NCI-H82 (cell line): ENCODE data around the gene IL32.
A peak's percentile ranks its signal among the peaks of the same experiment; 100 is the strongest.

Experiments used
- DNase-seq: peaks from one replicate; lab custom pipeline; 2025; lab: John Stamatoyannopoulos, UW

IL32 gene

DNA sequence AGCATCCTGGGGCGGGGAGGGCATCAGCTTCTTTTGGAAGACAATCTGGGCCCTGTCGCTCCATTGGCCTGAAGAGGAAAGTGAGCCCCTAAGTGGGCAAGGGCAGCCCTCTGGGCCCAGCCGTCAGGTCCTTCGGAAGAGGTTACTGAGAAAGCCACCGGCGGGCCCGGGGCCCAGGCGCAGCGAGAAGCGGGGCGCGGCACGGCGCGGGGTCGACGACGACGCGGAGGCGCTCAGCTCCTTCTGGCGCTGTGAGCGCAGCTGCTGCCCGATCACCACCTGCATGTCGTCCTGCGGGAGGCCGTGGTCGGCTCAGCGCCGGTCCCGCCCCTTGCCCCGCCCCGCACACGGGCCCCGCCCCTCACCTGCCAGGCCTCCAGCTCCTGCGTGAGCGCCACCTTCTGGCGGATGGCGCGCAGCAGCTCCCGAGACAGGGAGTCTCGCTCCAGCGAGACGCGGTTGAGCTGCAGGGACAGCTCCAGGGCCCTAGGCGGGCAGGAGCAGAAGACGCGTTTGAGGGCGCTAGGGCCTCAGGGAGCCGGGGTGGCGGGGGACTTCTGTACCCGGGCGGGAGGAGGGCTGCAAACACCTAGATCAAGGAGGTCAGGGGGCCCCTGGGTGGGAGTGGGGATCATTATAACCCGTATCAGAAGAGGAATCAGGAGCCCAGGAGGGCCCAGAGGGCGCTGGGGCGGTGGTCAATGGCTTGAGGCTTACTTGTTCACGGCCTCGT, 37.3 kb upstream of the IL32 start:
- peak; percentile 93 for DNase-seq

DNA sequence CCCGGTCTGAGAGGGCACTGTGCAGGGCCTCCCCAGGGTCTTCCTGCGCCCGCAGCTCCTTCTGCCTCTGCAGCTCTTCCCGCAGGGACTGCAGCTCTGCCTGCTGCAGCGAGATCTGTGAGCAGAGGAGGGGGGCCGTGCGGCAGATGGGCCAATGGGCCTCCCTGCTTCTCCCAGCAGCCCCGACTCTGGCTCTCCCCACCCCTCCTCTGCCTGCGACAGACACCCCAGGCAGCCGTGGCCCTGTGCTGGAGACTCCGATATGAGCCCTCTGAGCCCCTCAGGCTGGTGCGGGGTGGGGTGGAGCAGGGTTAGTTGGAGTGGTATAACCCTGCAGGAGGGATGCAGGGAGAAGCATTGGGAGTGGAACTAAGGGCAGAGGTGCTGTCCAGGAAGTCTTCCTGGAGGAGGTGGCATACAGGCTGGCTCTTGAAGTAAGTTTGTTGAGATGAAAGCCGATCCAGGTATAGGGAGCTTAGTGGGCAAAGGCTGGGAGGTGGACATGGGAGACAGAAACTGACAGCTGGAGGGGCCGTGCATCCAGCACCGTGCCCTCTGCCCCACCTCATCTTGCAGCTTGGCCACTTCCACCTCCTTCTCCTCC, 36.6 kb upstream of the IL32 start:
- peak; percentile 54 for DNase-seq

DNA sequence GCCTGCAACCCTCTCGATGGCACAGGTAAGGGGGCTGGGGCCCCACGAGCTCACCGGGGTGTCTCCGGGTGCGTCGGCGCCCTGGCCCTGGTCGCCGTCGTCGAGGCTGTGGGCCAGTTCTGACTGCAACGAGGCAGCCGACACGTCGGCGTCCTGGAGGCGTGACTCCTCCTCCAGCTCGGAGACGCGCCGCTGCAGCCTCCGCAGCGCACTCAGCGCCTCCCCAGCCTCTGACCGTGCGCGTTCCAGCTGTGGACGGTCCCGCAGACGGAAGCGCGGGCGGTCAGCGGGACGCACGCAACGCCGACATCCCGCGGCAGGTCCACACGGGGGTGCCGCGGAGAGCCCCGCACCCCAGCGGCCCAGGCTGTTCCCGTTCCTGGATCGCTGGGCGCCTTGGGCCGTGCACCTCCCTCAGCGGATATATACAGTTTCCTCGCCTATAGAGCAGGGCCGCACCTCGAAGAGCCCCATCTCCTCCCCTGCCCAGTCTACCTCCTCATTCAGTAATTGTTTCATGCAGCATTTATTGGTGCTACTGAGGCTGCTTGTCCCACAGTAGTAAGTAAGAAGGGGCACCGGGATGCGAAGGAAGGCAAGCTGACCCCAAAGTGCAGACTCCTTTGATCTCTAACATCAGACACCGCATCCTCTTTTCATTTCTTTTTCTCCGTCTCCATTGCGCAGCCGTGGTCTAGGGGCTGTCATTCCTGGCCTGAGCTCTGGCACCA, 35.8 kb upstream of the IL32 start:
- peak; percentile 36 for DNase-seq

DNA sequence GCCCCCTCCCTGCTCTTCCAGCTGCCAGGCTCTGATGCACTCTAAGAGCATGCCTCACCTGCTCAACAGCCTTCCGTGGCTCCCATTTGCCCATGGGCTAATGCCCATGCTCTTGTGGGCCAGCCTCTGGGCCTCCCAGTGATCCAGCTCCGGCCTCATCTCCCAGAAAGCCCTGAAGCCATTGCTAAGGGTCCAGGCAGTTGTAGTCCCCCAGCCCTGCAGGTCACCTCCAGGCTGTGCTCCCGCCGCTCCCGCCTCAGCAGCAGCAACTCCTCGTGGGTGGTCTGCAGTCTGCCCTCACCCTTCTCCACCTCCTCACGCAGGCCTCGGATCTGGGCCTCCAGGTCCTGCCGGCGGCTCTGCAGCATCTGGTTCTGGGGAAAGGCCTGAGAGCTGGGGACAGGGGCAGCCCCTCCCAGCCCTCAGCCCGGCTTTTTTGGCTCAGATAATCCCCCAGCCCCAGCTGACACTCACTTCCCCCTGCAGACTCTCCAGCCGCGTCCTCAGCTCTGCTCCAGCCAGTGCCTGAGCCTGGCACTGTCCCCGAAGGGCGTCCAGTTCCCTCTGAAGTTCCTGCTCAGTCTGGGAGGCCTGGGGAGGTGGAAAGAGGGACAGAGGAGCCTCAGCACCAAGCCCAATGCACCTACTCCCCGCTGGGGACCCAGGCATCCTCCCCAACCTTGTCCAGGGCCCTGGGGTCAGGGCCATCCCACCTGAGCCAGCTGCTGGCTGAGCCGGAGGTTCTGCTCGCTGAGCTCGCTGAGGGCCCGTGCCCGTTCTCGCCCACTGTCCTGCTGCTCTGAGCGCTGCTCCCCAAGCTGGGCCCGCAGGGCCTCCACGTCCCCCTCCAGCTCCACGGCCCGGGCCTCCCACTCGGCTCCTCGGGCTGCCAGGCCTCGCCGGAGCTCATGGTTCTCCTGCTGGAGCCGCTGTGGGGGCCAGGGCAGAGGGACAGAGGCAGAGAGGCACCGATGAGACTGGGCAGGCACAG, 34.9 kb upstream of the IL32 start:
- DNase-seq, result peak; percentile 50

DNA sequence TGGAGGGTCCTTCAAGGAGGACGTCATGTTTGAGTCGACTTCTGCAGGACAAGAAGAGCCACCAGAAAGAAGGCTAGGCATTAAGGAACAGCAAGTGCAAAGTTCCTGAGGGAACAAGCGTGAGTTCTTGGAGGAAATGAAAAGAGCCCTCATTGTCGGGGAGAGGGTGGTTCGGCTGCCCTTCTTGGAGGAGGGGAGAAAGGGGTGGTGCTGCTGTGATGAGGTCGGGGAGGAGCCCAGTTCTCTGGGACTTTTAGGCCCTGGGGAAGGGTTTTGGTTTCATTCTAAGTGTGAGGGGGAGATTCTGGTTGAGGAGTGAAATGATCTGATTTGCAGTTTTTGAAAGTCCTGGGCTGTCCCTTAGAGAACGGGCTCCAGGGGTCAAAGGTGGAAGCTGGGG, 32.8 kb upstream of the IL32 start:
- no peak for DNase-seq

DNA sequence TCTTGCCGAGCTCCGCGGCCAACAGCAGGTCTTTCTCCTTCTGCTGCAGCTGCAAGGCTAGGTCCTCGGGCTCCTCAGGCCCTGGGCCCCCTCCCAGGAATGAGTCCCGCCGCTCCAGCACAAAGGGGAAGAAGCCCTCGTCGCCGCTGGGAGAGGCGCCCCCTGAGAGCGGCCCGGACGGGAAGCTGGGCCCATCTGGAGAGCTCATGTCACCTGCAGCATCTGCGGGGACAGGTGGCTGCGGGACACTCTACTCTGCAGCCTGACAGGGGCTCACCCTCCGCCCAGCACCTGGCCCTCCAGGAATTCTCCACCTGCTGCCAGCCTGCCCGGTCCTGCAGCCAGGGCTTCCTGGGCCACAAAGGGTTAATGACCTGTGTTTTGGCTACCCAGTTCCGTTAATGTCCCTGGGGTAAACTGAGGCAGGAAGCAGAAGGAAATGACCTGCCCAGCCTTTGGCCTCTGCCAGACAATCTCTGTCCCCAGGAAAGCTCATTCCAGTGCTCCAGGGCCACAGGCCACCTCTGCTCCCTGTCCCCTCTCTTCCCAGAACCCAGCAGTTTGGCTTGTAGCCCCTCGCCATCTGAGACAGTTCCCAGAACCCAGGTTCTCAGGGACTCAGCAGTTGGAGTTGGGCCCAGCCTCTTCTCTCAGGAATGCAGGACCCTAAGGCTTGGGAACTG, 30.0 kb upstream of the IL32 start:
- DNase-seq, result no peak

DNA sequence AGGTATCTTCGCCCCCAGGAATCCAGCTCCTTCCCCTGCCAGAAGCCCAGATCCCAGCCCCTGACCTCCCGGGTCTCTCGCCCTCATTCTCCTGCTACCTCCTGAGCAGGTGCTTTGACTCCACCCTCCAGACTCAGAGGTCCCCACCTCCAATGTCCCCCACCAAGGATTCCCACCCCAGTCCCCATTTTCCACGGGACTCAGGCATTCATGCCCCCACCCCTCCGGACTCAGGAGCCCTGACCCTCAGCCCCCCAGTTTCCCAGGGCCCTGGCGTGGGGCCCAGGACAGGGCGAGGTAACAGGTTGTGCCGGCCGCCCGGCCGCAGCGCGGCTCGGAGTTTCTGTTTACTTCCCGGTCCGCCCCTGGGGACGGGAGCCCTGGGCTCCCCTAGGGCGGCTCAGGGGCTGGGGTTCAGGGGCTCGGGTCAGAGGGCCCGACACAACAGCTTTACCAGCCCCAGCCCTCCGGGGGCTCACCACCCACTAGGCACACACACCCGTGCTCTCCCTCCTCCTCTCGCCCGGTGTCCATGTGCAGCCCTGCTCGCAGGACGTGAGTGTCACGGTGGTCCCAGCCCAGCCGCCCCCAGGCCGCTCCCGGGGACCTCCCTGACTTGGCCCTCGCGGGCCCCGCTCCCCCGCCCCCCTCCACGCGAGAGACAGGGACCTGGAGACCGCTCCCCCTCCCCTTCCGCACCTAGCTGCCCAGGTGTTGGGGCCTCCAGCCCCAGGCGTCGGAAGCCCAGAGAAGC, 29.3 kb upstream of the IL32 start:
- DNase-seq, result no peak

DNA sequence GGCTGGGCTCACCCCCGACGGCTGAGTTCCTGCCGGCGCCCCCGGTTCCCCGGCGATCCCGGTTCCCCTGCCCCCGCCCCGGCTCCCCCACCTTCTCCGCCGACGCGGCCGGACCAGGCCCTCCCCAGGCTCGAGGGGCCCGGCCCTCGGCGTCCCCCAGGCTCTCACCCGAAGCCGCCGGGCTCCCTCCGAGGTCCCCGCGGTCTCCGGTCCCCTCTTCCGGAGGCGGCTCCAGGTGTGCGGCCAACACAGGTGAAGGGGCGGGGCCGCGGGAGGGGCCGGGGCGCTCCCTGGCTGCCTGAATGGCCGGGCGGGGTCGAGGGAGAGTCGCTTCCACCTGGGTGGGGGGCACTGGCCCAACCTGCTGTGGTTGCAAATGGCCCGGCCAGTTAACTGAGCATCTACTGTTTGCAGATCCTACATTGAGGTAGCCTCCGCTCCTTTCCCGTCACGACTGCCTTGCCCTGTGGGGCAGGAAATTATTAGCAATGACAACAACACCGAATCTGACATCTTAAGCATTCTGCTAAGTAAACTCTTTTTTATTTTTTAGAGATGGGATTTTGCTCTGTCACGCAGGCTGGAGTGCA, 28.6 kb upstream of the IL32 start, which contains the start of gene BICDL2:
TSS of gene BICDL2 (minus strand) at position 219 of the 590 bp plus-strand sequence. CDS start 1,448 bp downstream, outside the sequence.
- DNase-seq, result no peak

DNA sequence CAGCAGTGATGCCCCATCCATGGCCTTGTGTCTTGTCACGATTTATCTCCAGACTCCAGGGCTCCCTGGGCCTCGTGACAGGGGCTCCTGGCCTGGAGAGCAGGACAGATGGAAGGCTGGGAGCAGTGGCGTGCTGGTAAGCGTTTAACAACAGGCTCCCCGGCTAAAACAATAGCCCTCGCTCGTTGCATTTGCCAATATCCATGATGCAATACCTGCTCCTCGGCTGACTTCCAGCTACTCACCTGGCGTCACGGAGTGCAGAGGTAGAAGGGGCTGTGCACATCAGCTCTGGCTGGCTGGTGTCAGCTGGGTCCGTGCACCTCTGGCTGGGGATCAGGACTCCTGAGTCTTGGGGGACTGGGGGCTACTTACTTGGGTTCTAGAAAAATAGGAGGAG, 27.2 kb upstream of the IL32 start:
- peak; percentile 50 for DNase-seq

DNA sequence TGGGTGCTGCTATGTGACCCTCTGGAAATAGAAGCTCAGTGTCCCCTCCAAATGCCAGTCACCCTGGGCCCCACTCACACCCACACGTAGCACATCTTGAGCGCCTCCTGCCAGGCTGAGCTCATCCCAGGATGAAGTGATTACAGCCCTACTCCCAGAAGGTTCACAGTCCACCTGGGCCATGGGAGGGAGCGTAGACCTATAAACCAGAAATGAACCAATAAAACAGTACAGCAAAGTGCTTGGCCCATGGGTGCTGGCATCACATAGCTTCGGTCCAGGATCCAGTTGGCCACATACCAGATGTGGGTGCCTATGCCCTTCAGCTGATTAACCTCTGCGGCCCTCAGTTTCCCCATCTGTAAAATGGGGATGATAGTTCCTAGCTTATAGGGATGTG, 26.5 kb upstream of the IL32 start:
- DNase-seq, result no peak

DNA sequence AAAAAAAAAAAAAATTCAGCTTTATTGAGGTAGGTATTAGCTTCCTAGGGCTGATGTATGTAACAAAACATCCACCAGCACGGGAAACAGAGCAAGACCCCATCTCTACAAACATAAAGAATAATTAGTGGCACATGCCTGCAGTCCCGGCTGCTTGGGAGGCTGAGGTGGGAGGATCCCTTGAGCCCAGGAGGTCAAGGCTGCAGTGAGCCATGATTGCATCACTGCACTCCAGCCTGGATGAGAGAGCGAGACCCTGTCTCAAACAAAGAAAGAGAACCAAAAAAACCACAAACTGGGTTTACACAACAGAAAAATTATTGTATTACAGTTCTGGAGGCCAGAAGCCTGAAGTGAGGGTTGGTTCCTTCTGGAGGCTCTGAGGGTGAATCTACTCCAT, 23.1 kb upstream of the IL32 start:
- DNase-seq, result no peak

DNA sequence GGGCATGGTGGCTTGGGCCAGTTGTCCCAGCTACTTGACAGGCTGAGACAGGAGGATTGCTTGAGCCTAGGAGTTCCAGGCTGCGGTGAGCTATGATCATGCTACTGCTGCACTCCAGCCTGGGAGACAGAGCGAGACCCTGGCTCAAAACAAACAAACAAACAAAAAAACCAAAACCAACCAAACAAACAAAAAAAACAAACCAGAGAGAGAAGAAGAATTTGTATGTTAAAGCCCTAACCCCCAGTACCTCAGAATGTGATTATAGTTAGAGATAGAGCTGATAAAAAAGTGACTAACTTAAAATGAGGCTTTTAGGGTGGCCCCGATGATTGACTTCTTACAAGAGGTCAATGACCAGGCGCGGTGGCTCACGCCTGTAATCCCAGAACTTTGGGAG, 20.7 kb upstream of the IL32 start:
- no peak for DNase-seq

DNA sequence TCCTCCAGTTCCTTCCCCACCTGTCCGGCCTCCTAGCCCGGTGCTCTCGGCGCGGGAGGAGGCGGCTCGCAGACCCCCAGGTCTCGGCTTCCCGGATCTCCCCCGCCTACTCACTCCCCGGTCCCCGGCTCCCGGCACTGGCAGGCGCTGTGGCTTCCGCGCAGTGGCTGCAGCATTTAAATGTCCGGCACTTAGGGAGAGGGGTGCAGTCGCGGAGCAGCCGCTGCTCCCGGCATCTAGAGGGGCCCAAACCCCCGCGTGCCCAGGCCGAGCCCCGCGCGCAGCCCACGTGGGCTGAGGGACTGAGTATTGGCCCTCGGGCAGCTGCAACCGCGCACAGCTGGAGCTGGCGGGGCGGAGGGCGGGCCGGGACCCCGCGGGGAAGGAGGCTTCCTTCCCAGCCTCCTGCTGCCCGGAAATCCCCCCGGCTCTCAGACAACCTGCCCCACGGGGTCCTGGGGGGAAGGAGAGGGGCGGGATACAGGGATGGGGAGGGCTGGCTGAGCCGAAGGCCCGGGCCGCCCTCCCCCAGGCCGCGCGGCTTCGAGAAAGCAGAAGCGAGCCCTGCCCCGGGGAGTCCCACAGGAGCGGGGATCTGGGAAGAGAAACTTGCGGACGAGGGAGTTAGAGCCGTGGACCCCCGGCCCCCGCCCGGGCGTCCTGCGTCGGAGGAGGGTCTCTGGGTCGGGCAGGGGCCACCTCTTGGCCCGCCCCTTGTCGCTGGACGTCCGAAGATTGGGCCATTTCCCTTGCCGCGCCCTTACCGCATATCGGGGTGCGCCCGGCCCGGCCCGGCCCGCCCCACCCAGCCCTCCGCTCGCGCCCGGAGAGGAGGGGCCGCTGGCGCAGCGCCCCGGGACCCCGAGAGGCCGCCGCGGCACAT, 19.4 kb upstream of the IL32 start, which contains the start of gene MMP25:
TSS of gene MMP25 (plus strand) at position 804 of the 883 bp plus-strand sequence. CDS start 357 bp downstream, outside the sequence.
- DNase-seq, result no peak

DNA sequence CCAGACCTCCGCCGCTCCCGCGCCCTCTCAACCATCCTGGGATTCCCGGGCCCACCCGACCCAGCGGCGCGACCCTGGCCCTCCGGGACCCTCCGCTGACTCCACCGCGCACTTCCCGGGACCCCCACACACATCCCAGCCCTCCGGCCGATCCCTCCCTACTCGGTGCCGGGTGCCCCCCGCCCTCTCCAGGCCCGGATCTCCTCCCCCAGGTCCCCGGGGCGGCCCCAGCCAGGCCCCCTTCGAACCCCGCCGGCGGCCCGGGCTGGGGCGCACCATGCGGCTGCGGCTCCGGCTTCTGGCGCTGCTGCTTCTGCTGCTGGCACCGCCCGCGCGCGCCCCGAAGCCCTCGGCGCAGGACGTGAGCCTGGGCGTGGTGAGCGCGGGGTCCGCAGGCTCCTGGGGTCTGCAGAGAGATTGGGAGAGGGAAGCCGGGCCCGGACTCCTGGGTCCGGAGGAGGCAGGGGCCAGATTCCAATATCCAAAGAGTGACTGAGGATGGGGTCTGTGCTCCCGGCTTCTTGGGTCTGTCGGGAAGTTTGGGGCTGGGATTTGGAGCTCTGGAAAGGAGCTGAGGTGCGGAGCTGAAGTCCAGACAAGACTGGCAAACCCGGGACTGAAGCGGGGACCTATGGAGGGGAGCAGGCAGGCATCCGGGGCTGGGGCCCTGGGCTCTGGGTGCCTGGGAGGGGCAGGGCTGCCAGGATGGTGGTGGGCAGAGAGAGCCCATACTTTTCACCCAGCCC, 18.6 kb upstream of the IL32 start:
- no peak for DNase-seq

DNA sequence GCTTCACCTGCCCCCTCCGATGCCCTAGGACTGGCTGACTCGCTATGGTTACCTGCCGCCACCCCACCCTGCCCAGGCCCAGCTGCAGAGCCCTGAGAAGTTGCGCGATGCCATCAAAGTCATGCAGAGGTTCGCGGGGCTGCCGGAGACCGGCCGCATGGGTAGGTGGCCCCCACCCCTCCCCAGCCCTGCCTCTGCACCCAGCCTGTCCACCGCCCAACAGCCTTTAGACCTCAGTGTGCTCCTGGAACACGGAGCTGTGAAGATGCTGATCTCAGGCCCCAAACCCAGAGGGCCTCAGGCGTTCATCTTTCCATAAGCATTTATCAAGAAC, 18.1 kb upstream of the IL32 start:
- DNase-seq, result peak; percentile 24

DNA sequence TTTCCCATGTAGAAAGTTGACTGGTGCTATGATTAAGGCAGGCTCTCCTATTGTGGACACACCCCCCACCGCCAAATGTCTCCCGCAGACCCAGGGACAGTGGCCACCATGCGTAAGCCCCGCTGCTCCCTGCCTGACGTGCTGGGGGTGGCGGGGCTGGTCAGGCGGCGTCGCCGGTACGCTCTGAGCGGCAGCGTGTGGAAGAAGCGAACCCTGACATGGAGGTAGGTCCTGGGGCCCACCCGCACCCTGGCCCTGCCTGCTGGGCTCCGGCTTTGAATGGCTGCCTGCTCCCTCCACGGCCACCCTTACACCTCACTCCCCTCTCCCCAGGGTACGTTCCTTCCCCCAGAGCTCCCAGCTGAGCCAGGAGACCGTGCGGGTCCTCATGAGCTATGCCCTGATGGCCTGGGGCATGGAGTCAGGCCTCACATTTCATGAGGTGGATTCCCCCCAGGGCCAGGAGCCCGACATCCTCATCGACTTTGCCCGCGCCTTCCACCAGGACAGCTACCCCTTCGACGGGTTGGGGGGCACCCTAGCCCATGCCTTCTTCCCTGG, 15.4 kb upstream of the IL32 start:
- DNase-seq, result no peak

DNA sequence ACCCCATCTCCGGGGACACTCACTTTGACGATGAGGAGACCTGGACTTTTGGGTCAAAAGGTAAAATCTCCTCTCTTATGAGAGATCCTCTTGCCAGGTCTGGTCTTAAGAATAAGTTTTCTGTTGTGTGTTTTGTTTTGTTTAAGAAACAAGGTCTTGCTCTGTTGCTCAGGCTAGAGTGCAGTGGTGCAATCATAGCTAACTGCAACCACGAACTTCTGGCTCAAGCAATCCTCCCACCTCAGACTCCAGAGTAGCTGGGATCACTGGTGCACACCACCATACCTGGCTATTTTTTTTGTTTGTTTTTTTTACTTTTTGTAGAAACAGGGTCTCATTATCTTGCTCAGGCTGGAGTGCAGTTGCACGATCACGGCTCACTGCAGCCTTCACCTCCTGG, 15.0 kb upstream of the IL32 start:
- no peak for DNase-seq

DNA sequence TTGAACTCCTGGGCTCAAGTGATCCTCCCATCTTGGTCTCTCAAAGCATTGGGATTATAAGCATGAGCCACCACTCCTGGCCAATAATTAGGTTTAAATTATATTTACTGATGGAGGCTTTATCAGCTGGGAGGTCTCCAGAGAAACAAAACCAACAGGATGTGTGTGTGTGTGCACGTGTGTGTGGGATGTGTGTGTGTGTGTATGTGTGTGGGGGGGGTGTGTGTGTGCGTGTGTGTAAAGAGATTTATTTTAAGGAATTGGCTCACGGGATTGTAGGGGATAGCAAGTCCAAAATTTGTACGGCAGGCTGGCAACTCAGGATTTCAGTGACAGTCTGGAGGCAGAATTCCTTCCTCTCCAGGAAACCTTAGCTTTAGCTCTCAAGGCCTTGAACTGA, 14.4 kb upstream of the IL32 start:
- DNase-seq, result no peak
